Common myeloid progenitor, CD34-positive (primary cell): ENCODE results near the gene PHGDH.

Experiments used
- CTCF ChIA-PET: fragments of 350-600 bp; sonication (Branson Sonifier 250); formaldehyde crosslinking; loops from one replicate; lab custom pipeline; 2021; ENCODE audit warnings: antibody characterized with exemption; lab: Charles Lee
- POLR2A ChIA-PET: fragments of 350-600 bp; sonication (Branson Sonifier 250); formaldehyde crosslinking; loops from one replicate; lab custom pipeline; 2021; ENCODE audit warnings: antibody characterized with exemption; lab: Charles Lee
- DNase-seq, 3 donors: peaks; one replicate each; pipeline versions ENCODE4 v3.0.0 to v3.0.0-alpha.2; 2013
- H3K27ac ChIP-seq, 2 experiments: 1 replicate in 1 of 2; 2 replicates in 1 of 2; pipeline ENCODE4 v1.7.0; 2013; ENCODE audit warnings: inconsistent platforms in 2 of 2, low read length in 2 of 2, mild to moderate bottlenecking in 2 of 2, low read depth in 1 of 2, moderate library complexity in 1 of 2; ENCODE audit not compliant: severe bottlenecking in 2 of 2, insufficient read depth in 1 of 2, poor library complexity in 1 of 2
- H3K27me3 ChIP-seq, 5 experiments: replicated peaks in 2 of 5; 1 replicate in 3 of 5; 2 replicates in 2 of 5; pipeline versions ENCODE4 v1.6.1 to v1.7.0; 2013; ENCODE audit warnings: low read length in 4 of 5, mild to moderate bottlenecking in 2 of 5, moderate library complexity in 2 of 5, inconsistent platforms in 1 of 5; ENCODE audit not compliant: insufficient read depth in 5 of 5, control insufficient read depth in 4 of 5
- H3K36me3 ChIP-seq, 4 experiments: 1 replicate in 2 of 4; 2 replicates in 2 of 4; pipeline versions ENCODE4 v1.6.1 to v1.7.0; 2013; ENCODE audit warnings: low read length in 3 of 4, control low read depth in 1 of 4, mild to moderate bottlenecking in 1 of 4; ENCODE audit not compliant: control insufficient read depth in 4 of 4, insufficient read depth in 4 of 4
- H3K4me1 ChIP-seq, 4 experiments: 1 replicate in 3 of 4; 2 replicates in 1 of 4; pipeline versions ENCODE4 v1.6.1 to v1.7.1; 2013; ENCODE audit warnings: low read length in 3 of 4, mild to moderate bottlenecking in 3 of 4, control low read depth in 1 of 4, inconsistent platforms in 1 of 4, moderate library complexity in 1 of 4; ENCODE audit not compliant: control insufficient read depth in 4 of 4, insufficient read depth in 4 of 4; ENCODE audit errors: control extremely low read depth in 1 of 4
- H3K4me3 ChIP-seq, 7 experiments: 1 replicate in 4 of 7; 2 replicates in 3 of 7; pipeline versions ENCODE4 v1.5.1 to v1.7.0; 2013; ENCODE audit warnings: mild to moderate bottlenecking in 7 of 7, low read length in 6 of 7, moderate library complexity in 6 of 7, inconsistent platforms in 2 of 7, low read depth in 2 of 7, control low read depth in 1 of 7; ENCODE audit not compliant: insufficient read depth in 4 of 7, control insufficient read depth in 1 of 7; ENCODE audit errors: extremely low read depth in 1 of 7
- H3K9me3 ChIP-seq, 5 experiments: 1 replicate in 4 of 5; 2 replicates in 1 of 5; pipeline versions ENCODE4 v1.6.1 to v1.7.1; 2013; ENCODE audit warnings: low read length in 4 of 5, mild to moderate bottlenecking in 2 of 5, inconsistent platforms in 1 of 5, low read depth in 1 of 5, moderate library complexity in 1 of 5; ENCODE audit not compliant: control insufficient read depth in 4 of 5, insufficient read depth in 2 of 5; ENCODE audit errors: control extremely low read depth in 1 of 5
- WGBS: methylation state at CpG from one replicate; pipeline ENCODE4 v1.1.5; 2013; ENCODE audit not compliant: insufficient coverage; 5-methylcytosine and 5-hydroxymethylcytosine counted together

PHGDH gene

GRCh38 chr1:119727991-119728390 lies 16.3 kb downstream of the PHGDH start:
- 20% methylated on average over 1 of the region's 1 CpG for WGBS
- no peak for DNase-seq
- CTCF ChIA-PET, result interaction anchor here (1.1 to 2.9 kb wide), 5 partner anchors 12 to 17 kb away, joined by 3 to 9 read pairs (median 4); no protein-coding TSS in a partner anchor
- POLR2A ChIA-PET, result no interaction called here
- Histone ChIP-seq H3K27me3 (no peaks in the 10 kb centered on the region), H3K4me1 (no peaks in the 10 kb centered on the region), H3K9me3 (no peaks in the 10 kb centered on the region), H3K36me3 (peaks cover 13 to 94% (median 62%) of the 10 kb centered on the region in 4 experiments), H3K27ac (no peak overlapping the region), H3K4me3 (no peak overlapping the region)

- peaks cover 8 to 90% (median 57%) of the 10 kb centered on the region in 4 experiments for H3K36me3 ChIP-seq
- H3K4me1 ChIP-seq, result no peaks in the 10 kb centered on the region
- no peaks in the 10 kb centered on the region for H3K9me3 ChIP-seq
- ChIA-PET POLR2A (no interaction called here), CTCF (interaction anchor here (1.6 to 2.9 kb wide), 2 partner anchors 14 to 16 kb away, joined by 3 to 9 read pairs; no protein-coding TSS in a partner anchor)
- H3K27ac ChIP-seq, result no peak overlapping the region
- DNase-seq, result no peak
- H3K4me3 ChIP-seq, result no peak overlapping the region
- no peaks in the 10 kb centered on the region for H3K27me3 ChIP-seq
These were observed 17.3 kb downstream of the PHGDH start for GRCh38 chr1:119729044-119729443.

- POLR2A ChIA-PET, result no interaction called here
- H3K36me3 ChIP-seq, result peaks cover 14 to 90% (median 61%) of the 10 kb centered on the region in 4 experiments
- no peaks in the 10 kb centered on the region for H3K27me3 ChIP-seq
- 97% methylated on average over 5 of the region's 5 CpGs for WGBS
- DNase-seq, result no peak
- no peak overlapping the region for H3K27ac ChIP-seq
- no peaks in the 10 kb centered on the region for H3K4me1 ChIP-seq
- no peak overlapping the region for H3K4me3 ChIP-seq
- CTCF ChIA-PET, result interaction anchor here (1.0 kb wide), 1 partner anchor 19 kb away, joined by 3 read pairs; the partner anchor contains the start of gene PHGDH
- H3K9me3 ChIP-seq, result no peaks in the 10 kb centered on the region
These were observed 19.3 kb downstream of the PHGDH start for GRCh38 chr1:119731060-119731459.

GRCh38 chr1:119731741-119732430 lies 20.2 kb downstream of the PHGDH start:
- ChIA-PET CTCF (interaction anchor here (0.7 to 1.1 kb wide), 4 partner anchors 11 to 18 kb away, joined by 3 to 4 read pairs (median 4); no protein-coding TSS in a partner anchor), POLR2A (no interaction called here)
- H3K4me1 ChIP-seq, result peaks cover 0 to 2% (median 1%) of the 10 kb centered on the region in 4 experiments
- no peak overlapping the region for H3K4me3 ChIP-seq
- no peaks in the 10 kb centered on the region for H3K9me3 ChIP-seq
- peaks cover 14 to 87% (median 62%) of the 10 kb centered on the region in 4 experiments for H3K36me3 ChIP-seq
- WGBS, result 99% methylated on average over 6 of the region's 6 CpGs
- H3K27ac ChIP-seq, result no peak overlapping the region
- DNase-seq, result no peak
- H3K27me3 ChIP-seq, result no peaks in the 10 kb centered on the region

GRCh38 chr1:119732465-119733168 lies 20.9 kb downstream of the PHGDH start:
- H3K27ac ChIP-seq, result no peak overlapping the region
- peaks cover 14 to 89% (median 60%) of the 10 kb centered on the region in 4 experiments for H3K36me3 ChIP-seq
- DNase-seq, result no peak
- WGBS, result 95% methylated on average over 9 of the region's 11 CpGs
- ChIA-PET POLR2A (no interaction called here), CTCF (interaction anchor here (0.7 to 1.1 kb wide), 4 partner anchors 11 to 19 kb away, joined by 3 to 4 read pairs (median 4); no protein-coding TSS in a partner anchor)
- no peaks in the 10 kb centered on the region for H3K27me3 ChIP-seq
- no peaks in the 10 kb centered on the region for H3K9me3 ChIP-seq
- peaks cover 0 to 9% (median 5%) of the 10 kb centered on the region in 4 experiments for H3K4me1 ChIP-seq
- H3K4me3 ChIP-seq, result no peak overlapping the region

- no peaks in the 10 kb centered on the region for H3K9me3 ChIP-seq
- no peak for DNase-seq
- 90% methylated on average over 2 of the region's 3 CpGs for WGBS
- no peaks in the 10 kb centered on the region for H3K27me3 ChIP-seq
- H3K27ac ChIP-seq, result no peak overlapping the region
- ChIA-PET POLR2A (no interaction called here), CTCF (interaction anchor here (0.8 to 1.5 kb wide), 3 partner anchors 11 to 58 kb away, joined by 3 to 4 read pairs (median 3); no protein-coding TSS in a partner anchor)
- peaks cover 0 to 11% (median 5%) of the 10 kb centered on the region in 4 experiments for H3K4me1 ChIP-seq
- peaks cover 14 to 88% (median 59%) of the 10 kb centered on the region in 4 experiments for H3K36me3 ChIP-seq
- H3K4me3 ChIP-seq, result no peak overlapping the region
These were observed 22.0 kb downstream of the PHGDH start for GRCh38 chr1:119733754-119734153.
